Activated naive CD8-positive, alpha-beta T cell treated with anti-CD3 and anti-CD28 coated beads, Interleukin-2, amount 50 U/mL, for 24 hours (primary cell): ENCODE results near the gene NOTCH4.
A peak's percentile ranks its signal among the peaks of the same experiment; 100 is the strongest.

Experiments used
- ATAC-seq: fragments of 150-1000 bp; cut with Tn5 transposase; one replicate; pipeline ENCODE4 v1.10.0; 2021
- DNase-seq: peaks from one replicate; pipeline ENCODE4 v3.0.0; 2021
- H3K27ac Mint-ChIP-seq: one replicate; pipeline ENCODE4 v1.8.0; 2021; ENCODE audit warnings: mild to moderate bottlenecking, mixed read lengths
- H3K27me3 Mint-ChIP-seq: one replicate; pipeline ENCODE4 v1.8.0; 2021; ENCODE audit warnings: mixed read lengths
- H3K36me3 Mint-ChIP-seq: one replicate; pipeline ENCODE4 v1.8.0; 2021; ENCODE audit warnings: low read depth, mixed read lengths
- H3K4me1 Mint-ChIP-seq: one replicate; pipeline ENCODE4 v1.8.0; 2021; ENCODE audit warnings: mixed read lengths
- H3K4me3 Mint-ChIP-seq: one replicate; pipeline ENCODE4 v1.8.0; 2021; ENCODE audit warnings: mild to moderate bottlenecking, moderate library complexity, mixed read lengths
- H3K9me3 Mint-ChIP-seq: one replicate; pipeline ENCODE4 v1.8.0; 2021; ENCODE audit warnings: mixed read lengths

Gene NOTCH4

DNA sequence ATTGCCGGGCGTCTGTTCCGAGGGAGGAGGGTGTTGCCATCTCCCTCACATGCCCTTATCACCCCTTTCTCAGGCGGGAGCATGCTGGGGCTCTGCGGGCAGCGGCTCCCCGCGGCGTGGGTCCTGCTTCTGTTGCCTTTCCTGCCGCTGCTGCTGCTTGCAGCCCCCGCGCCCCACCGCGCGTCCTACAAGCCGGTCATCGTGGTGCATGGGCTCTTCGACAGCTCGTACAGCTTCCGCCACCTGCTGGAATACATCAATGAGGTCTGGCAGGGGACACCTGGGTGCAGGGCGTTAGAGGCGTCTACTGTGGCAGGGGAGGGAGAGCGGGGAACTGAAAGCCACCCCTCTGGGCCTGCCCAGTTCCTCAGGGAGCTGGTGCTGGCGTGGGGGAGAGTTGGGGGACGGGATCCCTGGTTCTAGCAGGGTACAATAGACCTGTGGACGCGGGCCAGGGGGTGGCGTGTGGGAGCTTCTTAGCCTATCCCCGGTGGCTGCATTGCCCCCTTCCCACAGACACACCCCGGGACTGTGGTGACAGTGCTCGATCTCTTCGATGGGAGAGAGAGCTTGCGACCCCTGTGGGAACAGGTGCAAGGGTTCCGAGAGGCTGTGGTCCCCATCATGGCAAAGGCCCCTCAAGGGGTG lies 69.2 kb downstream of the NOTCH4 start:
- peak overlapping the region; percentile 93 for H3K4me3 Mint-ChIP-seq
- ATAC-seq (peak; percentile 67), DNase-seq (peak; percentile 61)
- peaks cover 45% of the 10 kb centered on the region for H3K4me1 Mint-ChIP-seq
- peaks cover 12% of the 10 kb centered on the region for H3K27me3 Mint-ChIP-seq
- H3K27ac Mint-ChIP-seq, result peak overlapping the region; percentile 89
- peaks cover 16% of the 10 kb centered on the region for H3K36me3 Mint-ChIP-seq
- H3K9me3 Mint-ChIP-seq, result no peaks in the 10 kb centered on the region

DNA sequence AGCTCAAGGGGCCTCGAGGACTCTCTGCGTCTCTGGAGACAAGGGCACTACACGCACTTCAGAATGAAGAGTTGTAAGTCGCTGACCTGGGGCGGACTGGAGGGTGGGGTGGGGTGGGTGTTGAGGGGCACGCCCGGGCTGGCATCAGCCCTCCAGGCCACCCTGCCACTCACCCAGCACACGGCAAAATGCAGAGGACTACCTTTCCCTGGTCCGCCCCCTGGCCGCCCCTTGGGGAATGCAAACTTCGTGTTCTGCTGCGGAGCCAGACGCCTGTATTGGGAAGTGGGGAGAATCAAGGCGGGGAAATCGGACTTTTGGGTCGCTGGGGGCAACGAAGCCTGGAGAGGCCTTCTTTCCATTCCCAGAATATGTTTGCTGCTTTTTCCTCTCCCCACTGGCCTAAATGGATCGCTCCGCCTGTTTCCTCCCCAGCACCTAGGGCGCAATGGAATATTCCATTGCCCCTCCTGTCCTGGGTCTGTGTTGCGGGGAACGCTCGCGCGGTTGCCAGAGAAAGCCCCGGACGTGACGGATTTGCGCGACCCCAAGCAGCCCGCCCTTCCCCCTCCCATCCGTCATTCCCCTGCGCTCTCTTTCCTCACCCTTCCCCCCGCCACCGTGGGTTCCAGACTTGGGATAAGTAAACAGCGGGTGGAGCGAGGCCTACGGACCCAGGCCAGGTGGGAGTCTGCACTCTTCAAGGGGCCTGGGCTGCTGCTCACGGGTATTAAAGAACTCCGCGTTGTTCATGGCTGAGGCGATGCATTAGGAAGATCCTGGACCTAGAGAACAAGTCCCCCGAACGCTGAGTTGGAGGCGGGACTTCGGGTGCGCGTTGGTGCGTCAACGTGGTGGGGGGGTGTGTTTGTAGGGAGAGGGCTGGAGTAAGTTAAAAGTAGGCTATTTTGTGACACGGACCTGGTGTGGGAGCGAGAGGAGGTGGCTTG lies 70.0 kb downstream of the NOTCH4 start, which contains the start of gene PPT2:
Gene PPT2 (plus strand): TSS at position 578 of the 950 bp plus-strand sequence. CDS start 454 bp downstream, outside the sequence.
- peaks cover 15% of the 10 kb centered on the region for H3K27me3 Mint-ChIP-seq
- DNase-seq (peak; percentile 91), ATAC-seq (peak; percentile 71)
- peaks cover 14% of the 10 kb centered on the region for H3K36me3 Mint-ChIP-seq
- peak within 1 kb of the TSS; percentile 89 for H3K27ac Mint-ChIP-seq
- H3K9me3 Mint-ChIP-seq, result no peaks in the 10 kb centered on the region
- H3K4me1 Mint-ChIP-seq, result peaks cover 49% of the 10 kb centered on the region
- H3K4me3 Mint-ChIP-seq, result peak within 1 kb of the TSS; percentile 93

DNA sequence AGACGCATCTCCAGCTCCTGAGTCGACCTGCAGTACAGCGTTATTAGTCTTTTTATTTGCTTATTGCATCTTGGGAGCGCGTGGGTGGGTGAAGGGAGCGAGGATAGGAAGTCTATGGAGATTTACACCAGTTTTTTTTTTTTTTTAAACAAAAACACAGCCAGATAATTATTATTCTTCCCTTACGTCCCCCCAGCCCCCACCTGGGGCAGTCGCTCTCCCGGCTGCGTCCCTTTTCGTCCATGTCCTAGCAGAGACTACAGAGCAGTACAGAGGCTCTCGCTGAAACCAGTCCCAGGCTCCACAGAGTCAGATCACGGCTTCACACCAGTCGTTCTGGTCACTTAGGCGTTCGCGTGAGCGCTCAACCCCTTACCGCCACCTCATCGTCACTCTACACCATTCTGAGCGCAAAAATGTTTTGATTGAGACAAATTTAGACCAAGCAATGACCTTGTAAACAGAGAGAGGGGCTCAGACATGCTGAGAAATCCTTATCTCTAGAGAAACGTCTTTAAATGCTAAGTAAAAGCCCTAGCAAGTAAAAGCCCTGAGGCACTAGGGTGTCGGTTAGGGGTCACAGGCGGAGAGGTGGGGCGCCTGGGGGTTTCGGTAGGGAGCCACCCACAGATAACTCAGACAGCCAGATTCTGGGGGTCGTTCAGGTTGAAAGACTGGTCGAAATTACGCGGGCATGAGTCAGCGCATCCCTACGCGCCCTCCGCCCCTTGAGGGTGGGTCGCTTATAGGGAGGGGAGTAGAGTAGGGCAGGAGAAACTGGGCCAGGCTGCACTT lies 70.9 kb downstream of the NOTCH4 start:
- Mint-ChIP-seq H3K36me3 (peaks cover 11% of the 10 kb centered on the region), H3K9me3 (no peaks in the 10 kb centered on the region), H3K4me3 (peak overlapping the region; percentile 93), H3K27ac (peak overlapping the region; percentile 89), H3K4me1 (peaks cover 57% of the 10 kb centered on the region), H3K27me3 (peaks cover 23% of the 10 kb centered on the region)
- ATAC-seq (peak; percentile 2), DNase-seq (peak; percentile 22)

DNA sequence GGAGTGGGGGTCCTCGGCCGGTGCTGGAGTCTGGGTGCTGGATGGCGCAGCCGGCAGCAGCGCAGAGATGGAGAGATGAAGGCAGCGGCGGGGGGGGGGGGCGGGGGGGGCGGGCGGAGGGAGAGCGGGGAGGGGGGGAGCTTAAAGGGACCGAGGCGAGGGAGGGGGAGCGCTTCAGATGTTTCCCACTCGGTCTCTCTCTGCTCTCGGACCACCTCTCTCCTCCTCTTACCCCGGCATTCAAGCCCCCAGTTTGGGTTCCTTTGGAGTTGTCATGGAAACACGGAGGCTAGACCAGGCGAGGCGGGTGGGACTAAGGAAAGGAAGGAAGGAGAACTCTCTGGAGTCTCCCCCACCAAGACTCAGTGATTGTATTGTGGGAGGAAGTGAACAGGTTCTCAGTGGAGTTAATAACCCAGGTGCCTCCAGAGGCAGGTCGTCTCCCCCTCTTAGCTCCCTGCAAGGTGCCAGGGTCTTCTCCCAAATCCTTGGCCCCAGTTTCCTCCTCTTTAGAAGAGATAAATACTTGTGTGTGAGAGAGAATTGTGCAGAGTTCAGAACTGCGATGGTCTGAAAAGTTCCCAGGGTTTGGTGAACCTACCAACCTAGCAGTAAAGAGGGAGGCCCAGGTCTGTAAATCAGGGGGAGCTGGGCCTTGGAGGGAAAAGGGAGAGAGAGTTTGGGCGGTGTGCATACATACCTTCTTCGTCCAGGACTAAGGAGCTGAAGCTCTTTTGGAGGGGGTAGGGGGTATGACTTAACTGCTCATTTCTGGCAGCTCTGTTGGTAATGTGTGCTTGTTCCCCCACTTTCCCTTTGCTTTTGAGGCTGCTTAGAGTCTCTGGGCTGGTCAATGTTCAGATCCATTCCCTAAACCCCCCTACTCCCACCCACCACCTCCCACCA lies 71.8 kb downstream of the NOTCH4 start, which contains the start of gene PRRT1:
Gene PRRT1 (minus strand): TSS at position 77 of the 906 bp plus-strand sequence. CDS start 112 bp downstream, outside the sequence.
- Mint-ChIP-seq H3K4me1 (peaks cover 59% of the 10 kb centered on the region), H3K27me3 (peaks cover 26% of the 10 kb centered on the region), H3K36me3 (peaks cover 3% of the 10 kb centered on the region), H3K9me3 (no peaks in the 10 kb centered on the region), H3K27ac (peak within 1 kb of the TSS; percentile 89), H3K4me3 (peak within 1 kb of the TSS; percentile 93)
- ATAC-seq, result no peak
- no peak for DNase-seq

DNA sequence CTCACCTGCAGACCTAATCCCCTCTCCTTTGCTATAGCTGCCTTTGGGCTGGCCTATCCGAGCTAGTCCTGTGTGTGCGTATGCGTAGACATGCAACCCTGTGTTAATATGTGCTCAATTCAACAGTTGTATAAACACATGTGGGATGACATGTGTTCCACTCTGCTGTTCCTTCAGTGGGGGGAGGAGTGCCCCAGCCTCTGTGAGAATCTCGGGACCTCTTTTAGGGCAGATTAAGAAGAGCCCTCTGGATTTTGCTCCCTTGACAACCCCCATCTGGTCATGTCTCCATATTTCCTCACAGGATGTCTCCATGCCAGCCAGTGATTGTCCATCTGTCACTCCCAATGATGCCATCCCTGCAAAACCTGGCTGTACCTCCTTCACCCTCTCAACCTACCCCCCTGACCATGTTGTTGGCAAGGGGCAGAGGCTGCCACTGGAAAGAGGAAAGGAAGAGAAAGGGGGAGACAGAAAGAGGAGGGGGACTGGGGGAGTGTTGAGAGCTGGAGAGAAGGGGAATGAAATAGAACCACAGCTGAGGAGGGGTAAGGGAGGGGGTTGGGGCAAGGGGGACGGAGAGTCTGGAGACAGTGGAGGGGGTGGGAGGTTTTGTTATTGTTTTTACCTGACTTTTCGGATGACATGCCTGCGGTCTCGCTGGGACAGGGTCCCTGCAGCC lies 72.5 kb downstream of the NOTCH4 start:
- DNase-seq (no peak), ATAC-seq (no peak)
- Mint-ChIP-seq H3K36me3 (peaks cover 3% of the 10 kb centered on the region), H3K4me3 (peak overlapping the region; percentile 44), H3K4me1 (peaks cover 61% of the 10 kb centered on the region), H3K27ac (no peak overlapping the region), H3K9me3 (no peaks in the 10 kb centered on the region), H3K27me3 (peaks cover 31% of the 10 kb centered on the region)

DNA sequence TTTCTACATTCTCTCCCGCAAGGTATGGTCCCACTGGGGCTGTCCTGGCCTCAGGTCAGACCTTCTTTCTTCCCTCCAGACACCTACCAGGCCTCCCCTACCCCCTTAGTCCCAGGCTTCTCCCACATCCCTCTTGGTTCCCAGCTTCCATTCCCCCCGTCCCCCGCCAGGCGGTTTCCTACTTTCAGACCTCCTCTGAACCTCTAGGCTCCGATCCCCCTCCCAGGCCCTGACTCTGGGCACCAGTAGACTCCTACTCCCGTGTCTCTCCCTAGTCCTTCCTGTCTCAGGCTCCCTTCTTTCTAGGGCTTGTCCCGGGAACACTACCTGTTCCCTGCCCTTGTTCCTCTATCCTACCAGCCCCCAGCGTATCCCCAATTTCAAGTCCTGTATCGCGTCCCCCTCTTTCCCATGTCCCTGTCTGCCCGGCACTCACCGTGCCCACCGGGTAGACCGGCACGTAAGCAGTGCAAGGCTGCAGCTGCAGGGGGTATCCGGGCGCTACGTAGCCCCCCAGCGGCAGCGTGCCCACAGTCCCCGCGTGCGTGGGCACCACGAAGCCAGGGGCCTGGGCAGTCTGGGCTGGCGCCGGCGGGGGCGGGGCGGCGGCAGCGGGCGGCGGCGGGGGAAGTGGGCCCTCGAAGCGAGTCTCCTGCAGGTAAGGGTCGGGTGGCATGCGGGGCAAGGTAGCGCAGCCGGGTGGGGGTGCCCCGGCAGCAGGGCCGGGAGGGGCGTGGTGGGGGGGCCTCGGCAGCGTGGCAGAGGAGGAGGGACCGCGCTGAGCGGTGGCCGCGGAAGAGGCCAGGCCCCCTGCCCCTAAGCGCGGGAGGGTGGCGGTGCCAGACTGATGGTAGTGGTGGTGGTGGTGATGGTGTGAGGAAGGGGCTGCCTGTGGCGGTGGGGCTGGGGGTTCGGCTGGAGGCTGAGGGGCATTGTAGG lies 73.7 kb downstream of the NOTCH4 start:
- H3K4me3 Mint-ChIP-seq, result peak overlapping the region; percentile 44
- peaks cover 52% of the 10 kb centered on the region for H3K4me1 Mint-ChIP-seq
- H3K27ac Mint-ChIP-seq, result no peak overlapping the region
- H3K27me3 Mint-ChIP-seq, result peaks cover 34% of the 10 kb centered on the region
- ATAC-seq (no peak), DNase-seq (no peak)
- H3K9me3 Mint-ChIP-seq, result no peaks in the 10 kb centered on the region
- no peaks in the 10 kb centered on the region for H3K36me3 Mint-ChIP-seq

DNA sequence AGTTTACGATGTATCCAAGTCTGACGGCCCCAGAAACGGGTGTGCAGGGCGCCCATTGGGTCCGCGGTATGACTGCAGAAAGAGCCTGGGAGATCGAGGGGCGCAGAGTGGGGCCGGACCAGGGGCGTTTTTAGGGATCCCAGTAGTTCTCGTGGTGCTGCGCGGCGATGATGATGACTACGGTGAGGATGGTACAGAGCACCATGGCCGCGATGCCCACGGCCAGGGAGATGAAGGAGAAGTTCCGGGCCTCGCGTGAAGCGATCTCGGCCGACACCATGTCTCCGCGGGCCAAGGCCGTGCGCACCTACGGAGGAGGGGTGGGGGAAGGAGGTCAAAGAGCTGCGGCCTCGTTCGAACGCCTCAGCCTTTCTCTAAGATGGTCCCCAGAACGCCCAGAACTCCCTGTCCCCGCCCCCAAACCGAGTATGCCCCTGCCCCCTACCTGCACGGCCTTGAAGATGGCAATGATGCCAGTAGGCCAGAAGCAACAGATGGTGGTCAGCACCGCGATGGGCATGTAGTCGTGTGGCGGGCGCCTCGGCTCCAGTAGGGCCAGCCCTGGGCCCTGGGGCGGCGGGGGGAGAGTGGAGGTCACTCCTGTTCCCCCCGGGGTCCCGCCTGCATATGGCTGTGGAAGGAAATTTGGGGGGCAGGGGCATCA lies 74.6 kb downstream of the NOTCH4 start:
- ATAC-seq (no peak), DNase-seq (no peak)
- H3K4me3 Mint-ChIP-seq, result peak overlapping the region; percentile 69
- H3K27me3 Mint-ChIP-seq, result peaks cover 34% of the 10 kb centered on the region
- peak overlapping the region; percentile 33 for H3K27ac Mint-ChIP-seq
- no peaks in the 10 kb centered on the region for H3K36me3 Mint-ChIP-seq
- peaks cover 45% of the 10 kb centered on the region for H3K4me1 Mint-ChIP-seq
- no peaks in the 10 kb centered on the region for H3K9me3 Mint-ChIP-seq

DNA sequence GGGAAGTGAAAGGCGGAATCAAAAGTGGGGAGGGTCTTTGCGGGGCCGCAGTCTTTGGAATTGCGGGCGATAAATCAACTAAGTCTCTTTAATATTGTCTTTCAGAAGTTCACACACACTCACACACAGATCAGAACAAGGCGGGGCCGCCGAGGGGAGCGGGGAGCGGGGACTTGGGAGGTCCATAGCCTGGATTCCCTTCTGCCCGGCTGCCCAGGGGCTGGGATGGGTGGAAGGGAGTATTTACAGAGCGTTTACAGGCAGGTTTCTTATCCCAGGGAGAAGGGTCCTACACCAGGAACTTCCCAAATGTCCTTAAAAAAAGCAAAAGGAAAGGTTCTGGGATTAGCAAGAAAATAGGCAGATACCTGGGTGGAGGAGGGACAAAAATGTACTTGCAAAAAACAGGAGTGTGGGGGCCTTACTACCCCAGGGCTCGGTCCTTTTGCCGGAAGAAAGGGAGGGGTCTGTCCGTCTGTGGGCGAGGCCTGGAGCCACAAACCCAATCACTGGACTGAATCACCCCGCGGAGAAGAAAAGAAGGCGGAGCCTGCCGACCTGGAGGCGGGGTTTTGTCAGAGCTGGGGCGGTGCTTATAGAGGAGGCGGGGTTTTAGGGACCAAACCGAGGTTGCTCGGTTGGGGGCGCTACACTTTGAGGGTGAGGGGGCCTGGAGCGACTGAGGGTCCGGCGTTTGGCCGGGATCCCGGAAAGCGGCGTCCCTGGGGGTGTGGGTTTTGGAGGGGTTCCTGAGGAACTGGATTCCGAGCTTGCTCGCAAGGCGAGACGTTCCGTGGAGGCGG lies 75.4 kb downstream of the NOTCH4 start:
- Mint-ChIP-seq H3K9me3 (no peaks in the 10 kb centered on the region), H3K36me3 (no peaks in the 10 kb centered on the region), H3K27ac (peak overlapping the region; percentile 33), H3K4me1 (peaks cover 42% of the 10 kb centered on the region), H3K27me3 (peaks cover 34% of the 10 kb centered on the region), H3K4me3 (peak overlapping the region; percentile 69)
- peak; percentile 75 for DNase-seq
- peak; percentile 51 for ATAC-seq

DNA sequence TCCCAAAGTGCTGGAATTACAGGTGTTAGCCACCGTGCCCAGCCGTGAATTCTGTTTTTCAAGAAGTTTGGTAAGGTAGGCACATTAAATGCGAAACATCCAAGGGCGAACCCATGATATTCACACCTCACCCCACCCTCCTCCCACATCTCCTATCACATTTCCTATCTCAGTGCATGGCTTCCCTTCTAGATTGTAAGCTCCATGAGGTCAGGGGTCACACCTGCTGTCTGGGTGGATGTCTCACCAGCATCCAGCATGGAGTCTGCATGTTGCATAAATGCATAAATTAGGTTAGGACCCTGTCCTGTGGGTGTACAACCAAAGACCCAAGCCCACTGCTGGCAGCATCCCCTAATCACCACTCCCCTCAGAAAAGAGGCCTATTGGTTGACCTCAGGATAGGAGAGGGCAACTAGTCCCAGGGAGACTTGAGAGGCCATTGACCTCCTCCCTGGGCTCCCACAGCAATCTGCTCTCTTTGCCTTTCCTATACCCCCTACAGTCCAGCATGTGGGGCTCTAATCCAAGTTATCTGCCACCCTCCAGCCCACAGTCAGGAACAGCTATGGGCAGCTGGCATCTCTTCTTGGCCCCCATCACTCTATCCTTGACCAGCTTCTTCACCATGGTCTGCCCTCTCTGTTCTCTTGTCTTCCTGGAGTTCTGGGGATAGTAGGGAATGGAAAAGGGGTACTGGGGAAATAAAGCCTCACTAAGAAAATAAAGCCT lies 76.3 kb downstream of the NOTCH4 start:
- H3K9me3 Mint-ChIP-seq, result no peaks in the 10 kb centered on the region
- H3K4me1 Mint-ChIP-seq, result peaks cover 32% of the 10 kb centered on the region
- no peaks in the 10 kb centered on the region for H3K36me3 Mint-ChIP-seq
- H3K4me3 Mint-ChIP-seq, result no peak overlapping the region
- ATAC-seq, result no peak
- DNase-seq, result no peak
- H3K27me3 Mint-ChIP-seq, result peaks cover 34% of the 10 kb centered on the region
- H3K27ac Mint-ChIP-seq, result no peak overlapping the region

DNA sequence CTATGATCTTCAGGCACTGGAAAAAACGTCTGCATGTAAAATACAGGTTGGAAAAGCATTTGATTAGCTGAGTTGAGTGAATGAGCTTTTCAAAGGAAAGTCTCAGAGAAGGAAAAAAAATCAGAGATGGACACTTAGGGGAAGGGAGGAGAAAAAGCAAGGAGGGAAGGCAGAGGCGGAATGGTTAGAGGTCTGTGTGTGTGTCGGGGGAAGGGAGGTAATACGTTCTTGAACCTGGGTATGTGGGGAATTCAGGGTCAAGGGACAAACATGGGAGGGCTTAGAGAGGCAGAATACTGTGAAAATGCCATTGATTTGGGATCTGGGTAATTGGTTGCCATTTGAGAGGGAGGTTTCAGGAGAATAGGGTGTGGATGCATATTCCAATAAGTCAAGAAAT lies 77.2 kb downstream of the NOTCH4 start:
- Mint-ChIP-seq H3K9me3 (no peaks in the 10 kb centered on the region), H3K36me3 (no peaks in the 10 kb centered on the region), H3K27me3 (peaks cover 34% of the 10 kb centered on the region), H3K4me1 (peaks cover 26% of the 10 kb centered on the region), H3K4me3 (no peak overlapping the region), H3K27ac (no peak overlapping the region)
- no peak for DNase-seq
- ATAC-seq, result no peak

DNA sequence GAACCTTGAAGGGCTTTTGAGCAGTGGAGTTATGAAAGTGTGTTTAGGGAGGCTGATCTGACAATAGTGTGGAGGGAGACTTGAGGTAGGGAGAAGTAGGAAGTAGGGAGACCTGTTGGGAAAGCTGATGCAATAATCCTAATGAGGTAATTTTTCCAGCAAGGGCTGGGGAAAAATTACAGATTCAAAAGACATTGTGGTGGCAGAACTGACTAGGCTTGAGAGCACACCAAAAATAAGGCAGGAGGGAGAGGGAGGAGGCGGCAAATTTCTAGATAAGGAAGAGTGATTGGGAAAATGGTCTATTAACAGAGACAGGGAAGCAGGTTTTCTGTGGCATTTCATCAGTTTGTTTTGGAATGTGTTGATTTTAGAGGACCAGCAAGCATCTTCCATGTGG lies 77.6 kb downstream of the NOTCH4 start:
- Mint-ChIP-seq H3K27me3 (peaks cover 34% of the 10 kb centered on the region), H3K27ac (no peak overlapping the region), H3K4me1 (peaks cover 25% of the 10 kb centered on the region), H3K9me3 (no peaks in the 10 kb centered on the region), H3K4me3 (no peak overlapping the region), H3K36me3 (no peaks in the 10 kb centered on the region)
- DNase-seq (no peak), ATAC-seq (no peak)
